Liver (tissue), 9 donors: ENCODE data around the gene CCDC6. TPM values are rescaled to one million over a fixed set of nuclear protein-coding genes. Genes with fewer than 3 reads are reported as not detected.
A peak's percentile ranks its signal among the peaks of the same experiment; 100 is the strongest.

ENCODE experiments used
- DNase-seq: peaks from one replicate; pipeline ENCODE4 v3.0.0-alpha.2; 2017; ENCODE audit warnings: low spot score
- H3K27ac ChIP-seq, 2 donors: one replicate each; pipeline ENCODE4 v1.7.0; 2013; ENCODE audit warnings: inconsistent platforms in 2 of 2, low read length in 2 of 2, control low read depth in 1 of 2, low read depth in 1 of 2, mild to moderate bottlenecking in 1 of 2
- H3K27me3 ChIP-seq, 4 donors: one replicate each; pipeline versions ENCODE4 v1.6.1 to v1.7.0; 2013; ENCODE audit warnings: low read length in 3 of 4, inconsistent platforms in 1 of 4, mild to moderate bottlenecking in 1 of 4, moderate library complexity in 1 of 4; ENCODE audit not compliant: control insufficient read depth in 4 of 4, insufficient read depth in 4 of 4
- H3K36me3 ChIP-seq, 4 donors: one replicate each; pipeline versions ENCODE4 v1.6.1 to v1.7.0; 2013; ENCODE audit warnings: low read length in 3 of 4, mild to moderate bottlenecking in 3 of 4, low read depth in 1 of 4, moderate library complexity in 1 of 4; ENCODE audit not compliant: control insufficient read depth in 4 of 4, insufficient read depth in 3 of 4
- H3K4me1 ChIP-seq, 4 donors: one replicate each; pipeline versions ENCODE4 v1.6.1 to v1.7.0; 2013; ENCODE audit warnings: low read length in 3 of 4, mild to moderate bottlenecking in 3 of 4, moderate library complexity in 1 of 4; ENCODE audit not compliant: control insufficient read depth in 4 of 4, insufficient read depth in 4 of 4
- H3K4me3 ChIP-seq, 3 donors: one replicate each; pipeline versions ENCODE4 v1.6.1 to v1.7.0; 2013; ENCODE audit warnings: low read length in 3 of 3, control low read depth in 1 of 3, low read depth in 1 of 3, mild to moderate bottlenecking in 1 of 3
- H3K9ac ChIP-seq, 2 donors: one replicate each; pipeline ENCODE4 v1.7.0; 2013; ENCODE audit warnings: low read length in 2 of 2, mild to moderate bottlenecking in 2 of 2, moderate library complexity in 2 of 2, control low read depth in 1 of 2, low read depth in 1 of 2
- H3K9me3 ChIP-seq, 4 donors: one replicate each; pipeline versions ENCODE4 v1.6.1 to v1.7.0; 2013; ENCODE audit warnings: low read length in 3 of 4; ENCODE audit not compliant: control insufficient read depth in 4 of 4
- ATF3 ChIP-seq: IDR thresholded peaks from 2 replicates; pipeline ENCODE4 v1.6.1; 2016; ENCODE audit warnings: antibody characterized with exemption
- CTCF ChIP-seq: fragments of 150-350 bp; IDR thresholded peaks from 2 replicates; pipeline ENCODE4 v1.5.1; 2017; ENCODE audit warnings: improper control_type of control experiment, low read depth, low read length; ENCODE audit not compliant: missing input control
- EGR1 ChIP-seq, 2 donors: IDR thresholded peaks; 2 replicates each; pipeline ENCODE4 v1.6.1; 2016 to 2018; ENCODE audit warnings: antibody characterized with exemption in 2 of 2, low read depth in 2 of 2
- FOXA1 ChIP-seq: IDR thresholded peaks from 2 replicates; pipeline ENCODE4 v1.6.1; 2016; ENCODE audit warnings: antibody characterized with exemption
- FOXA2 ChIP-seq: IDR thresholded peaks from 2 replicates; pipeline ENCODE4 v1.6.1; 2016; ENCODE audit warnings: antibody characterized with exemption
- GABPA ChIP-seq, 2 donors: IDR thresholded peaks in 1 of 2; conservative IDR thresholded peaks in 1 of 2; 2 replicates each; pipeline ENCODE4 v1.6.1; 2016; ENCODE audit warnings: antibody characterized with exemption in 2 of 2, mild to moderate bottlenecking in 1 of 2, moderate library complexity in 1 of 2
- HNF4A ChIP-seq, 2 donors: conservative IDR thresholded peaks; 2 replicates each; pipeline ENCODE4 v1.6.1; 2016; ENCODE audit warnings: antibody characterized with exemption in 2 of 2, mild to moderate bottlenecking in 2 of 2
- HNF4G ChIP-seq: IDR thresholded peaks from 2 replicates; pipeline ENCODE4 v1.6.1; 2016; ENCODE audit warnings: antibody characterized with exemption
- JUND ChIP-seq, 2 donors: IDR thresholded peaks; 2 replicates each; pipeline ENCODE4 v1.6.1; 2016; ENCODE audit warnings: antibody characterized with exemption in 2 of 2
- MAX ChIP-seq: IDR thresholded peaks from 2 replicates; pipeline ENCODE4 v1.6.1; 2016; ENCODE audit warnings: antibody characterized with exemption
- NR2F2 ChIP-seq: IDR thresholded peaks from 2 replicates; pipeline ENCODE4 v1.6.1; 2016; ENCODE audit warnings: antibody characterized with exemption
- RAD21 ChIP-seq, 2 donors: IDR thresholded peaks; 2 replicates each; pipeline ENCODE4 v1.6.1; 2016; ENCODE audit warnings: antibody characterized with exemption in 2 of 2, mild to moderate bottlenecking in 2 of 2
- REST ChIP-seq: IDR thresholded peaks from 2 replicates; pipeline ENCODE4 v1.6.1; 2016; ENCODE audit warnings: antibody characterized with exemption, mild to moderate bottlenecking
- RXRA ChIP-seq, 2 donors: IDR thresholded peaks; 2 replicates each; pipeline ENCODE4 v1.6.1; 2017 to 2018; ENCODE audit warnings: antibody characterized with exemption in 2 of 2, mild to moderate bottlenecking in 1 of 2
- SP1 ChIP-seq: IDR thresholded peaks from 2 replicates; pipeline ENCODE4 v1.6.1; 2018; ENCODE audit warnings: antibody characterized with exemption, mild to moderate bottlenecking
- TAF1 ChIP-seq: conservative IDR thresholded peaks from 2 replicates; pipeline ENCODE4 v1.6.1; 2016; ENCODE audit warnings: antibody characterized with exemption, mild to moderate bottlenecking
- YY1 ChIP-seq: IDR thresholded peaks from 2 replicates; pipeline ENCODE4 v1.6.1; 2016; ENCODE audit warnings: antibody characterized with exemption, mild to moderate bottlenecking
- ZBTB33 ChIP-seq: IDR thresholded peaks from 2 replicates; pipeline ENCODE4 v1.6.1; 2016; ENCODE audit warnings: antibody characterized with exemption
- WGBS: extraction: QIAGEN DNeasy Blood & Tissue Kit; methylation state at CpG from one replicate; pipeline ENCODE4 v1.1.7; 2013; 5-methylcytosine and 5-hydroxymethylcytosine counted together
- polyA plus RNA-seq, 2 donors: library from polyadenylated mRNA; stranded (reverse) in 1 of 2; unstranded in 1 of 2; fragments of 200-250 nt in 1 of 2; fragments of >200 nt in 1 of 2; fragmentation: Nextera tagmentation in 1 of 2; extraction: Ambion mirVana in 1 of 2; gene quantifications; one replicate each; pipeline versions ENCODE4 v1.2.1 to v1.2.3, GENCODE V29; 2013 to 2015
- total RNA-seq, 2 donors: library from RNA; depleted of rRNA; stranded (reverse); fragments of >200 nt; gene quantifications; one replicate each; pipeline ENCODE4 v1.2.3, GENCODE V29; 2014
- donor health status: healthy.
- donor health status: healthy.
- donor health status: healthy.
- donor health status: healthy.
- donor health status: healthy.

Gene CCDC6
- total and polyA plus RNA-seq, 4 donors = 4.7 to 14.3 (median 8.8) TPM

GRCh38 chr10:59865101-59865500 lies 41.3 kb downstream of the CCDC6 start:
- Histone ChIP-seq H3K9me3 (no peaks in the 10 kb centered on the region), H3K36me3 (no peaks in the 10 kb centered on the region), H3K4me1 (peaks cover 1 to 22% (median 18%) of the 10 kb centered on the region in 4 donors), H3K27me3 (no peaks in the 10 kb centered on the region), H3K9ac (no peak overlapping the region), H3K4me3 (no peak overlapping the region), H3K27ac (no peak overlapping the region)
- WGBS = 47% methylated on average over 5 of the region's 5 CpGs
- peak; percentile 36 for TF ChIP-seq CTCF
- TF ChIP-seq GABPA (IDR thresholded peaks at IDR 0.05 in 1 of 2, conservative IDR thresholded peaks at IDR 0.05 in 1 of 2) = no peak
- TF ChIP-seq FOXA2 = no peak
- peak; percentile 78 to 81 for TF ChIP-seq RAD21 (IDR thresholded peaks at IDR 0.05)
- peak; percentile 26 to 52 for TF ChIP-seq HNF4A (conservative IDR thresholded peaks at IDR 0.05)
- TF ChIP-seq SP1 = peak; percentile 9
- TF ChIP-seq RXRA (IDR thresholded peaks at IDR 0.05) = no peak
- TF ChIP-seq JUND (IDR thresholded peaks at IDR 0.05) = peak in 1 of 2 donors; percentile 24
- no peak for DNase-seq

GRCh38 chr10:59864141-59864962 lies 42.0 kb downstream of the CCDC6 start:
- peaks cover 1 to 22% (median 18%) of the 10 kb centered on the region in 4 donors for H3K4me1 ChIP-seq
- H3K9me3 ChIP-seq = no peaks in the 10 kb centered on the region
- H3K27me3 ChIP-seq = no peaks in the 10 kb centered on the region
- H3K9ac ChIP-seq = no peak overlapping the region
- no peak for DNase-seq
- H3K36me3 ChIP-seq = no peaks in the 10 kb centered on the region
- WGBS = 57% methylated on average over 5 of the region's 5 CpGs
- H3K4me3 ChIP-seq = no peak overlapping the region
- TF ChIP-seq ATF3 (no peak), CTCF (no peak), NR2F2 (no peak), TAF1 (no peak), HNF4A (conservative IDR thresholded peaks at IDR 0.05) (no peak), SP1 (no peak), MAX (no peak), REST (no peak), EGR1 (IDR thresholded peaks at IDR 0.05; ENCODE audit: low read depth in 2 of 2) (no peak), FOXA1 (no peak), ZBTB33 (no peak), RXRA (IDR thresholded peaks at IDR 0.05) (no peak), RAD21 (IDR thresholded peaks at IDR 0.05) (no peak), HNF4G (no peak), GABPA (IDR thresholded peaks at IDR 0.05 in 1 of 2, conservative IDR thresholded peaks at IDR 0.05 in 1 of 2) (no peak), JUND (IDR thresholded peaks at IDR 0.05) (no peak), YY1 (no peak)
- H3K27ac ChIP-seq = peak overlapping the region in 1 of 2 donors; percentile 16
